ENCODE data around the gene TBC1D1. TPM values are rescaled to one million over a fixed set of nuclear protein-coding genes. Genes with fewer than 3 reads are reported as not detected.

The TBC1D1 gene
- total RNA-seq, 1 experiment from 2014 or later, result 104 TPM

- DNase-seq (ENCODE audit: low spot score), result no peak
Observed at GRCh38 chr4:37885496-37885895, 5.4 kb upstream of the TBC1D1 start.

- peak; percentile 51 for DNase-seq (ENCODE audit: low spot score)
Observed at GRCh38 chr4:37889849-37890800, 759 bp upstream of the TBC1D1 start.

GRCh38 chr4:37891260-37892159, 626 bp downstream of the TBC1D1 start:
- no peak for DNase-seq (ENCODE audit: low spot score)

- DNase-seq (ENCODE audit: low spot score), result no peak
Observed at GRCh38 chr4:37892641-37893040, 1.8 kb downstream of the TBC1D1 start.

- no peak for DNase-seq (ENCODE audit: low spot score)
Observed at GRCh38 chr4:37893164-37893563, 2.3 kb downstream of the TBC1D1 start.

- no peak for DNase-seq (ENCODE audit: low spot score)
Observed at GRCh38 chr4:37895271-37895670, 4.4 kb downstream of the TBC1D1 start.

- DNase-seq (ENCODE audit: low spot score), result no peak
Observed at GRCh38 chr4:37896206-37896860, 5.4 kb downstream of the TBC1D1 start.

- DNase-seq (ENCODE audit: low spot score), result no peak
Observed at GRCh38 chr4:37902212-37902611, 11.3 kb downstream of the TBC1D1 start.

- no peak for DNase-seq (ENCODE audit: low spot score)
Observed at GRCh38 chr4:37902738-37903693, 12.1 kb downstream of the TBC1D1 start.

- no peak for DNase-seq (ENCODE audit: low spot score)
Observed at GRCh38 chr4:37903901-37904300, 13.0 kb downstream of the TBC1D1 start.

- no peak for DNase-seq (ENCODE audit: low spot score)
Observed at GRCh38 chr4:37904824-37905223, 13.9 kb downstream of the TBC1D1 start.

GRCh38 chr4:37905533-37906169, 14.8 kb downstream of the TBC1D1 start:
- no peak for DNase-seq (ENCODE audit: low spot score)

- DNase-seq (ENCODE audit: low spot score), result no peak
Observed at GRCh38 chr4:37908488-37909331, 17.8 kb downstream of the TBC1D1 start.

- DNase-seq (ENCODE audit: low spot score), result no peak
Observed at GRCh38 chr4:37909332-37910090, 18.6 kb downstream of the TBC1D1 start.

- no peak for DNase-seq (ENCODE audit: low spot score)
Observed at GRCh38 chr4:37910091-37910486, 19.2 kb downstream of the TBC1D1 start.

GRCh38 chr4:37914539-37914938, 23.7 kb downstream of the TBC1D1 start:
- no peak for DNase-seq (ENCODE audit: low spot score)

GRCh38 chr4:37917388-37917787, 26.5 kb downstream of the TBC1D1 start:
- no peak for DNase-seq (ENCODE audit: low spot score)

- DNase-seq (ENCODE audit: low spot score), result no peak
Observed at GRCh38 chr4:37918653-37919052, 27.8 kb downstream of the TBC1D1 start.
